CD4-positive, alpha-beta T cell treated with Interleukin-4 for 1 hour (primary cell): ENCODE measurements around the gene IRX6.

ENCODE experiments used
- DNase-seq, 2 donors: peaks; one replicate each; pipeline ENCODE4 v3.0.0-alpha.2; 2020 to 2022

The IRX6 gene

GRCh38 chr16:55367866-55368603 lies 44.0 kb downstream of the IRX6 start:
- DNase-seq, result no peak

GRCh38 chr16:55369151-55369550 lies 45.1 kb downstream of the IRX6 start:
- no peak for DNase-seq

GRCh38 chr16:55370762-55371482 lies 46.9 kb downstream of the IRX6 start:
- DNase-seq, result no peak

- no peak for DNase-seq
Measured at GRCh38 chr16:55372792-55373488, 48.9 kb downstream of the IRX6 start.

- no peak for DNase-seq
Measured at GRCh38 chr16:55373489-55373832, 49.5 kb downstream of the IRX6 start.

- no peak for DNase-seq
Measured at GRCh38 chr16:55376045-55376444, 52.0 kb downstream of the IRX6 start.

GRCh38 chr16:55376567-55377167 lies 52.7 kb downstream of the IRX6 start:
- DNase-seq, result no peak

- DNase-seq, result no peak
Measured at GRCh38 chr16:55377840-55378239, 53.8 kb downstream of the IRX6 start.

GRCh38 chr16:55378616-55379015 lies 54.6 kb downstream of the IRX6 start:
- no peak for DNase-seq

- no peak for DNase-seq
Measured at GRCh38 chr16:55379371-55379770, 55.4 kb downstream of the IRX6 start.

- DNase-seq, result no peak
Measured at GRCh38 chr16:55379876-55380390, 55.9 kb downstream of the IRX6 start.
